Mesenchymal stem cell (in vitro differentiated cells and primary cell): Measurements from ENCODE around the gene PDK3.

ENCODE experiments used
- DNase-seq: peaks from one replicate; pipeline ENCODE4 v3.0.0-alpha.2; 2013
- H2AFZ ChIP-seq: one replicate; pipeline ENCODE4 v1.6.1; 2013; ENCODE audit warnings: low read depth, mild to moderate bottlenecking, control low read depth, inconsistent platforms, low read length, moderate library complexity
- H2AK5ac ChIP-seq: 2 replicates; pipeline ENCODE4 v1.6.1; 2013; ENCODE audit warnings: low read length, moderate library complexity, mild to moderate bottlenecking, inconsistent platforms; ENCODE audit not compliant: severe bottlenecking
- H2BK120ac ChIP-seq: one replicate; pipeline ENCODE4 v1.6.1; 2013; ENCODE audit warnings: low read depth, mild to moderate bottlenecking, inconsistent platforms, low read length, moderate library complexity
- H2BK12ac ChIP-seq, 2 experiments: one replicate each; pipeline ENCODE4 v1.6.1; 2013; ENCODE audit warnings: inconsistent platforms in 2 of 2, low read length in 2 of 2, mild to moderate bottlenecking in 2 of 2, moderate library complexity in 2 of 2, control low read depth in 1 of 2
- H2BK15ac ChIP-seq: one replicate; pipeline ENCODE4 v1.6.1; 2013; ENCODE audit warnings: mild to moderate bottlenecking, low read depth, inconsistent platforms; ENCODE audit not compliant: poor library complexity, severe bottlenecking
- H2BK5ac ChIP-seq: 2 replicates; pipeline ENCODE4 v1.6.1; 2013; ENCODE audit warnings: low read depth, mild to moderate bottlenecking, low read length, control low read depth, inconsistent platforms; ENCODE audit not compliant: poor library complexity, severe bottlenecking
- H3K14ac ChIP-seq, 2 experiments: one replicate each; pipeline ENCODE4 v1.6.1; 2013; ENCODE audit warnings: inconsistent platforms in 2 of 2, low read length in 2 of 2, control low read depth in 1 of 2, mild to moderate bottlenecking in 1 of 2, moderate library complexity in 1 of 2
- H3K18ac ChIP-seq, 2 experiments: one replicate each; pipeline ENCODE4 v1.6.1; 2013; ENCODE audit warnings: inconsistent platforms in 2 of 2, low read length in 2 of 2, control low read depth in 1 of 2, low read depth in 1 of 2, mild to moderate bottlenecking in 1 of 2
- H3K23ac ChIP-seq, 2 experiments: one replicate each; pipeline ENCODE4 v1.6.1; 2013; ENCODE audit warnings: inconsistent platforms in 2 of 2, low read length in 2 of 2, mild to moderate bottlenecking in 2 of 2, moderate library complexity in 2 of 2, control low read depth in 1 of 2
- H3K27ac ChIP-seq: 2 replicates; pipeline ENCODE4 v1.5.1; 2013; ENCODE audit warnings: mild to moderate bottlenecking, moderate library complexity, low read length, control low read depth, inconsistent platforms; ENCODE audit not compliant: poor library complexity, severe bottlenecking
- H3K27me3 ChIP-seq, 2 experiments: 2 replicates each; pipeline versions ENCODE4 v1.6.1 to v1.7.0; 2013; ENCODE audit warnings: low read length in 2 of 2, mild to moderate bottlenecking in 2 of 2, moderate library complexity in 2 of 2, control low read depth in 1 of 2, inconsistent platforms in 1 of 2; ENCODE audit not compliant: control insufficient read depth in 1 of 2, insufficient read depth in 1 of 2
- H3K36me3 ChIP-seq, 2 experiments: 2 replicates each; pipeline versions ENCODE4 v1.6.1 to v1.7.0; 2013; ENCODE audit warnings: low read length in 2 of 2, control low read depth in 1 of 2, inconsistent platforms in 1 of 2, low read depth in 1 of 2, mild to moderate bottlenecking in 1 of 2; ENCODE audit not compliant: insufficient read depth in 2 of 2, control insufficient read depth in 1 of 2
- H3K4ac ChIP-seq, 2 experiments: one replicate each; pipeline ENCODE4 v1.6.1; 2013; ENCODE audit warnings: inconsistent platforms in 2 of 2, low read length in 2 of 2, mild to moderate bottlenecking in 2 of 2, moderate library complexity in 2 of 2, control low read depth in 1 of 2, low read depth in 1 of 2
- H3K4me1 ChIP-seq: 2 replicates; pipeline ENCODE4 v1.6.1; 2013; ENCODE audit warnings: low read depth, low read length, control low read depth; ENCODE audit not compliant: control insufficient read depth, insufficient read depth
- H3K4me2 ChIP-seq: 2 replicates; pipeline ENCODE4 v1.6.1; 2013; ENCODE audit warnings: low read length, mild to moderate bottlenecking, inconsistent platforms; ENCODE audit not compliant: poor library complexity, severe bottlenecking
- H3K4me3 ChIP-seq, 2 experiments: 2 replicates each; pipeline versions ENCODE4 v1.5.1 to v1.7.0; 2013; ENCODE audit warnings: low read length in 2 of 2, mild to moderate bottlenecking in 2 of 2, control low read depth in 1 of 2, low read depth in 1 of 2; ENCODE audit not compliant: insufficient read depth in 1 of 2
- H3K79me1 ChIP-seq: replicated peaks from 2 replicates; pipeline ENCODE4 v1.6.1; 2013; ENCODE audit warnings: mild to moderate bottlenecking, control low read depth, low read length, inconsistent platforms; ENCODE audit not compliant: poor library complexity, severe bottlenecking
- H3K9ac ChIP-seq: 2 replicates; pipeline ENCODE4 v1.7.0; 2013; ENCODE audit warnings: mild to moderate bottlenecking, low read length, moderate library complexity
- H3K9me3 ChIP-seq: 2 replicates; pipeline ENCODE4 v1.7.0; 2013; ENCODE audit warnings: mild to moderate bottlenecking, low read length; ENCODE audit not compliant: control insufficient read depth
- H4K8ac ChIP-seq: one replicate; pipeline ENCODE4 v1.6.1; 2013; ENCODE audit warnings: inconsistent platforms, mild to moderate bottlenecking, low read length, moderate library complexity
- H4K91ac ChIP-seq: one replicate; pipeline ENCODE4 v1.6.1; 2013; ENCODE audit warnings: mild to moderate bottlenecking, low read length, inconsistent platforms
- WGBS: methylation state at CpG from one replicate; pipeline ENCODE4 v1.1.7; 2013; ENCODE audit warnings: mixed read lengths; 5-methylcytosine and 5-hydroxymethylcytosine counted together

PDK3 gene

DNA sequence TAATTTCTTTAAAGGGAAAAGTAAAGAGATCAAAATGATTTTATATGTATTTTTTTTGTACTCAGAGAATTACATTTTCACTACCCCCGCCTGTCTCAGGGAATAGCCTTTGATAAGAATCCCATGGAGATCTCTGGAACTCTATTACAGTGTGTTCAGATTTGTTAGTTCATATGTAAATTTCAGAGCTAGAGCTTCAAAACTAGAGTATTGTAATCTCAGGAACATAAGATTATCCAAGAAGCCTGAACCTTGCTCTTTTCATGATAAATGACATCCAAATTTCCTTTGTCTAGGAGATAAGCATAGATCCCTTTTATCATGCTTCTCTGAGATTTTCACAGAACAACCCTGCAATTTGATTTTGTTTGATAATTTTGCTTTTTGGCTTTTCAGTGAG lies 82.9 kb downstream of the PDK3 start:
- Histone ChIP-seq H3K4me2 (no peak overlapping the region), H2BK120ac (no peak overlapping the region), H2BK15ac (no peak overlapping the region), H2BK5ac (no peak overlapping the region), H3K4me3 (no peak overlapping the region), H3K9ac (no peak overlapping the region), H2AK5ac (no peak overlapping the region), H3K14ac (no peak overlapping the region), H3K27me3 (peaks cover 0 to 8% of the 10 kb centered on the region in 2 experiments), H3K23ac (no peak overlapping the region), H3K36me3 (no peaks in the 10 kb centered on the region), H3K4ac (no peak overlapping the region), H3K4me1 (no peaks in the 10 kb centered on the region), H2BK12ac (no peak overlapping the region), H3K18ac (no peak overlapping the region), H3K27ac (no peak overlapping the region), H4K8ac (no peak overlapping the region), H3K79me1 (no peaks in the 10 kb centered on the region), H2AFZ (no peak overlapping the region), H4K91ac (no peak overlapping the region), H3K9me3 (no peaks in the 10 kb centered on the region)
- WGBS = no CpG with 5 or more reads among the region's 1 CpG
- no peak for DNase-seq

- H3K27me3 ChIP-seq = peaks cover 0 to 5% of the 10 kb centered on the region in 2 experiments
- H3K23ac ChIP-seq = no peak overlapping the region
- no peak overlapping the region for H2BK120ac ChIP-seq
- no peak overlapping the region for H3K4me2 ChIP-seq
- no peaks in the 10 kb centered on the region for H3K36me3 ChIP-seq
- H4K91ac ChIP-seq = no peak overlapping the region
- no peak overlapping the region for H2BK15ac ChIP-seq
- H4K8ac ChIP-seq = no peak overlapping the region
- H3K18ac ChIP-seq = no peak overlapping the region
- 85% methylated on average over 5 of the region's 5 CpGs for WGBS
- no peak overlapping the region for H2AFZ ChIP-seq
- H3K79me1 ChIP-seq = no peaks in the 10 kb centered on the region
- no peak overlapping the region for H3K4me3 ChIP-seq
- H3K9ac ChIP-seq = no peak overlapping the region
- H2BK12ac ChIP-seq = no peak overlapping the region
- H2AK5ac ChIP-seq = no peak overlapping the region
- H2BK5ac ChIP-seq = no peak overlapping the region
- DNase-seq = no peak
- H3K4me1 ChIP-seq = no peaks in the 10 kb centered on the region
- H3K9me3 ChIP-seq = no peaks in the 10 kb centered on the region
- no peak overlapping the region for H3K4ac ChIP-seq
- no peak overlapping the region for H3K27ac ChIP-seq
- no peak overlapping the region for H3K14ac ChIP-seq
Observed at GRCh38 chrX:24550166-24550565, 85.1 kb downstream of the PDK3 start.

DNA sequence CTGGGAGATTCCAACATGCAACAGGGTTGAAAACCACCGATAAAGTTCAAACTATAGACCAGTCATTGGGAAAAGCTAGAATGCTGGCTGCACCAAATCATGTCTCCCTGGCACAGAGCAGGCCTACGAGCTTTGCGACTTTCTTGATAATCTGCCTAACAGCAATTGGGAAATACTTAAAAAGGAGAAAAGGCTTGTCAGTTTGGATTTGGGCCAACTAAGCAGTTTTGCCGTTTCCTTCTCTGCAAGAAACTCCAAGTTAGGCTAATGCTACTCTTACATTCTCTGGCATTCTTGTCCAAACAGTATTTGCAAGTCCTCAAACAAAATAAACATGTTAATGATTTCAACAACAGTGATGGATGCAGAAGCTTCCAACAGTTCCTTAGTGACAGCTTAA lies 87.9 kb downstream of the PDK3 start:
- Histone ChIP-seq H3K27ac (no peak overlapping the region), H2BK12ac (no peak overlapping the region), H3K27me3 (peaks cover 0 to 11% of the 10 kb centered on the region in 2 experiments), H3K18ac (no peak overlapping the region), H2AFZ (no peak overlapping the region), H3K9me3 (no peaks in the 10 kb centered on the region), H3K79me1 (no peaks in the 10 kb centered on the region), H3K9ac (no peak overlapping the region), H4K91ac (no peak overlapping the region), H4K8ac (no peak overlapping the region), H3K4me1 (no peaks in the 10 kb centered on the region), H2AK5ac (no peak overlapping the region), H2BK120ac (no peak overlapping the region), H3K4ac (no peak overlapping the region), H3K4me2 (no peak overlapping the region), H3K36me3 (no peaks in the 10 kb centered on the region), H3K4me3 (no peak overlapping the region), H2BK15ac (no peak overlapping the region), H3K14ac (no peak overlapping the region), H2BK5ac (no peak overlapping the region), H3K23ac (no peak overlapping the region)
- no peak for DNase-seq
- 84% methylated on average over 4 of the region's 4 CpGs for WGBS

GRCh38 chrX:24561121-24561520 lies 96.0 kb downstream of the PDK3 start:
- Histone ChIP-seq H2AFZ (no peak overlapping the region), H3K18ac (no peak overlapping the region), H3K4me2 (no peak overlapping the region), H3K4me1 (no peaks in the 10 kb centered on the region), H2BK5ac (no peak overlapping the region), H3K9ac (no peak overlapping the region), H3K36me3 (no peaks in the 10 kb centered on the region), H3K23ac (no peak overlapping the region), H3K27ac (no peak overlapping the region), H3K27me3 (peaks cover 0 to 30% of the 10 kb centered on the region in 2 experiments), H2AK5ac (no peak overlapping the region), H3K14ac (no peak overlapping the region), H2BK120ac (no peak overlapping the region), H3K4me3 (no peak overlapping the region), H4K91ac (no peak overlapping the region), H4K8ac (no peak overlapping the region), H3K9me3 (no peaks in the 10 kb centered on the region), H3K79me1 (no peaks in the 10 kb centered on the region), H2BK15ac (no peak overlapping the region), H2BK12ac (no peak overlapping the region), H3K4ac (no peak overlapping the region)
- 78% methylated on average over 1 of the region's 5 CpGs for WGBS
- no peak for DNase-seq
